ENCODE measurements around the gene GDA.

DNA sequence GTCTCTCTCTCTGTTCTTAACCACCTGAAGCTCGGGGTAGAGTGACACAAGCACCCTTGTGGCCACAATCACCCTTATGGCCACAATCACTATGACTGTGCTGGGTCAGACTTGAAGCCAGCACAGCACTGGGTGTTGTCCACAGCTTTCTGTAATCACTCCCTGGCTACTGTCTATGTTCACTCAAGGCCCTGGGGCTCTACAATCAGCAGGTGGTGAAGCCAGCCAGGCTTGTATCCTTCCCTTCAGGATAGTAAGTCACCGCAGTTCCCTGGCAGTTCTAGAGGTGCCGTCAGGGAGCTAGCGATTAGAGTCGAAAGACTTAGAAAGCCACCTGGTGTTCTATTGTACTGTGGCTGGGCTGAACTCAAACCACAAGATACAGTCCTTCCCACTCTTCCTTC, 44.2 kb downstream of the GDA start:
- TF ChIP-seq, protein P1, sequence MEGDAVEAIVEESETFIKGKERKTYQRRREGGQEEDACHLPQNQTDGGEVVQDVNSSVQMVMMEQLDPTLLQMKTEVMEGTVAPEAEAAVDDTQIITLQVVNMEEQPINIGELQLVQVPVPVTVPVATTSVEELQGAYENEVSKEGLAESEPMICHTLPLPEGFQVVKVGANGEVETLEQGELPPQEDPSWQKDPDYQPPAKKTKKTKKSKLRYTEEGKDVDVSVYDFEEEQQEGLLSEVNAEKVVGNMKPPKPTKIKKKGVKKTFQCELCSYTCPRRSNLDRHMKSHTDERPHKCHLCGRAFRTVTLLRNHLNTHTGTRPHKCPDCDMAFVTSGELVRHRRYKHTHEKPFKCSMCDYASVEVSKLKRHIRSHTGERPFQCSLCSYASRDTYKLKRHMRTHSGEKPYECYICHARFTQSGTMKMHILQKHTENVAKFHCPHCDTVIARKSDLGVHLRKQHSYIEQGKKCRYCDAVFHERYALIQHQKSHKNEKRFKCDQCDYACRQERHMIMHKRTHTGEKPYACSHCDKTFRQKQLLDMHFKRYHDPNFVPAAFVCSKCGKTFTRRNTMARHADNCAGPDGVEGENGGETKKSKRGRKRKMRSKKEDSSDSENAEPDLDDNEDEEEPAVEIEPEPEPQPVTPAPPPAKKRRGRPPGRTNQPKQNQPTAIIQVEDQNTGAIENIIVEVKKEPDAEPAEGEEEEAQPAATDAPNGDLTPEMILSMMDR (IDR thresholded peaks at IDR 0.05), result no peak
- no peak for TF ChIP-seq POLR2A (IDR thresholded peaks at IDR 0.05)

All from lower leg skin (tissue), 3 donors.